GM13977 (cell line): ENCODE measurements around the gene NTMT2.

Experiments used
- DNase-seq: peaks from one replicate; pipeline ENCODE4 v3.0.0; 2012; ENCODE audit warnings: low spot score
- in situ Hi-C: fragments of 300-500 bp; cut with MboI; formaldehyde crosslinking; loops from one replicate; pipeline ENCODE4 v1.12.0; 2022; ENCODE audit warnings: low sequenced_read_pairs, low pct_unique_long_range_greater_than_20kb, mixed read lengths, inconsistent platforms; ENCODE audit not compliant: unreplicated experiment
- TF ChIP-seq, protein P1 (sequence below): IDR thresholded peaks from 2 replicates; pipeline ENCODE4 v1.5.1; 2012; ENCODE audit warnings: mild to moderate bottlenecking, control low read depth; ENCODE audit not compliant: insufficient read depth; ENCODE audit errors: extremely low read depth, missing control alignments

NTMT2 gene

DNA sequence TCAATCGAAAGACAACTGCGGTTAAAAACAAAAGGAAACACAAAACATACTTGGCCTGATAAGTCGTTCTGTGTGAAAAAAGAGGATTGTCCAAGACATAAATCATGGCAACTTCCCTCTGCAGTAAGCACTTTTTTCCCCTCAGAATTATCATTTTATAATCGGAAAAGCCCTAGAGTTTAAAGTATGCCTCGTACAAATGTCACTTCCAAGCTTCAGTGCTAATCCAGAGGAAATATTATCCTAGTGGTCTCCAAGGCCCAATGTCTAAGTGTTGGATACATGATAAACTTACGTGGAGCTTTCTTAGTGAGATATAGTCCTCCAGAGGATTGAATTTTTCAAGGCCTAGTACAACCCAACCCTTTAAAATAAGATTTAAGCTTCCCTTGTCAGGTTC lies 11.2 kb upstream of the NTMT2 start:
- TF ChIP-seq, protein P1, sequence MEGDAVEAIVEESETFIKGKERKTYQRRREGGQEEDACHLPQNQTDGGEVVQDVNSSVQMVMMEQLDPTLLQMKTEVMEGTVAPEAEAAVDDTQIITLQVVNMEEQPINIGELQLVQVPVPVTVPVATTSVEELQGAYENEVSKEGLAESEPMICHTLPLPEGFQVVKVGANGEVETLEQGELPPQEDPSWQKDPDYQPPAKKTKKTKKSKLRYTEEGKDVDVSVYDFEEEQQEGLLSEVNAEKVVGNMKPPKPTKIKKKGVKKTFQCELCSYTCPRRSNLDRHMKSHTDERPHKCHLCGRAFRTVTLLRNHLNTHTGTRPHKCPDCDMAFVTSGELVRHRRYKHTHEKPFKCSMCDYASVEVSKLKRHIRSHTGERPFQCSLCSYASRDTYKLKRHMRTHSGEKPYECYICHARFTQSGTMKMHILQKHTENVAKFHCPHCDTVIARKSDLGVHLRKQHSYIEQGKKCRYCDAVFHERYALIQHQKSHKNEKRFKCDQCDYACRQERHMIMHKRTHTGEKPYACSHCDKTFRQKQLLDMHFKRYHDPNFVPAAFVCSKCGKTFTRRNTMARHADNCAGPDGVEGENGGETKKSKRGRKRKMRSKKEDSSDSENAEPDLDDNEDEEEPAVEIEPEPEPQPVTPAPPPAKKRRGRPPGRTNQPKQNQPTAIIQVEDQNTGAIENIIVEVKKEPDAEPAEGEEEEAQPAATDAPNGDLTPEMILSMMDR, result no peak
- in situ Hi-C loops, result no loop called here
- DNase-seq, result no peak

DNA sequence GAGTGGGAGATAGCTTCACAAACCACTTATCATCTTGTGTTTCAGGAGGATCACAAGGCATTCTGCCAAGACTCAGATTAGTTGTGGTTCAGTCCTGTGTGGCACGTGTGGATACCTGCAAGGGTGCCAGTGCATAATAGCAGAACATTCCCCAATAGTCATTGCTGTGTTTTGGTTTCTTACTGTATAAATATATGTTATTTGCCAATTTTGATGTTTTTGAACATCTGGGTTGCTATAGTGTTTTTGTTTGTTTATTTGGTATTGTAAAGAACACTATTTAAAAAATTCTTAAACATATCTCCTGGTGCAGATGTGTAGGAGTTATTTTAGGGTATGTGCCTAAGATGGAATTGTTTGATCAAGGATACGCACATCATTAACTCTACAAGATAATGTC lies 5.4 kb upstream of the NTMT2 start:
- TF ChIP-seq, protein P1, result no peak
- in situ Hi-C loops, result no loop called here
- DNase-seq, result no peak

DNA sequence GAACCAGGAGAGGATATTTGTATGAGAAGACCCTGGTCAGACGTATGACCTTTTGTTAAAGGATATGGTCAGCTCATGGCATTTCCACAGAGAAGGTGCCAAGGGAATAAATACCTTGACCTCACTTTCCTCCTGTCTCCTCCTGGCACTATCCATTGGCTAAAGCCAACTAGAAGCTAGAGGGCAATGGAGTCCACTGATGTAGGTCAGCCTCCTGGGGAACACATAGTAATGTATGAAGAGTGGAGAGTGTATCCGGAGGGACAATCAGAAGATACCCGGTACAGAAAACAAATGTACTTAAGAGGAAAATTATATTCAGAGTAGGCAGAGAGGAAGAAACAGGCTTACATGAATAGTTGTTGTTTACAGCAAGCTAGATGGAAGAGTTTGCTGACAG lies 698 bp upstream of the NTMT2 start:
- no peak for DNase-seq
- TF ChIP-seq, protein P1, result no peak
- in situ Hi-C loops, result no loop called here

DNA sequence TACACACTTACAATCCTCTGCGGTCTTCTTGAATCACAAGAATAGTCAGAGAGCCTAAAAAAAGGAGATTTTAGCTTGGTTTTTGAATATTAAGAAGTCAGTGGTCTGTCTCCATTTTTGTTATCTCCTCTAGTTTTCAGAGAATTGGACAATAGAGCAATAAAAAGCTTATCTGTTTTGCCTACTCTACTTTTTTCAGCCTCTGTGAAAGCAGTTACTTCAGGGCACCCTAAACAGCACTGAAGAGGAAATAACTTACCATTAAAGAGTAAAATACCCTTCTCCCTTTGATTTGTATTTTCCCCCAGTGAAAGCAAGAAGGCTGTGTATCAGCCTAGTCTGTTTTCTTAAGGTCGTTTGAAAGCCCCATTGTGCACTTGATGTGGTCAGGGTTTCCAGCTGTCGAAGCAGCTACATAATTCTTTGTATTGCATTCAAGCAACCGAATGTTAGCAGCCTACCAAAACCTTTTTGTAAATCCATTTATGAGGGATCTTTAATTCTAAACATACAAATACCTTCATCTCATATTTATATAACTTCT lies 1.0 kb downstream of the NTMT2 start:
- in situ Hi-C loops, result no loop called here
- TF ChIP-seq, protein P1, result no peak
- DNase-seq, result no peak

DNA sequence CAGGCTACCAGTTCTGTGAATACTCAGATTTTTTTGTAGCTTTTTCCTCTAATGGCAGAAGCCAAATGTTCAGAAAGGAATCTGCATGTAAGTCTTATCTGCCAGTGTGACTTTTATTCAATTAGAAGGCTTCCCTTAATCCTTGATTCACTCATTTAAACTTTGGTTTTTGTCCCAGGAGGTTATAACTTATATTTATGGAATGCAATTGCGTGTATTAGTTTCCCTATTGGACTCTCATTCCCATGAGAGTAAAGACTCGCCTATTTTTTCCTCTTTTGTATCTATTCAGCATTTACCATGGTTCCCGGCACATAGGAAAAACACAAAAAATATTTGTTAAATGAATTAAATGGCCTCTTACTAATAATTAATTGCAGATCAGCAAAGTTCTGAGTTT lies 3.5 kb downstream of the NTMT2 start:
- no peak for DNase-seq

DNA sequence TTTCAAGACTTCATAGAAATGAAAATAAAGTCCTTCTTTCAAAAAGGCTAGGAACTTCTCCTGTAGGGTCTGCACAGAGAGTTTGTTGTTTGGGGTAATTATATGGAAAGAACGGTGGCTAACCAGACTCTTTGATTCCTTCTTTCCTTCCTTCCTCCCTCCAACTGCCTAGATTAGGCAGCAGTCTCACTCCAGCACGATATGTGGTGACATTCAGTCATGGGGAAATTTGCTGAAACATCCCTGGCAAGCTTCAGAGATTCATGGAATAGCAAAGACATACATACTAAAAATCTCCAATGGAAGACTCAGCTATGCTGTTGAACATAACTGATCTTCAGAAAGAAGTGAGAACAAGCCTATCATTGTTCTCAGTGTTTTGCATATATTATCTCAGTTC lies 4.3 kb downstream of the NTMT2 start:
- DNase-seq, result no peak
- in situ Hi-C loops, result no loop called here
- TF ChIP-seq, protein P1, result no peak

More for the DNA sequence above, 3.5 kb downstream of the NTMT2 start:
- in situ Hi-C loops, result no loop called here
- TF ChIP-seq, protein P1, result no peak

DNA sequence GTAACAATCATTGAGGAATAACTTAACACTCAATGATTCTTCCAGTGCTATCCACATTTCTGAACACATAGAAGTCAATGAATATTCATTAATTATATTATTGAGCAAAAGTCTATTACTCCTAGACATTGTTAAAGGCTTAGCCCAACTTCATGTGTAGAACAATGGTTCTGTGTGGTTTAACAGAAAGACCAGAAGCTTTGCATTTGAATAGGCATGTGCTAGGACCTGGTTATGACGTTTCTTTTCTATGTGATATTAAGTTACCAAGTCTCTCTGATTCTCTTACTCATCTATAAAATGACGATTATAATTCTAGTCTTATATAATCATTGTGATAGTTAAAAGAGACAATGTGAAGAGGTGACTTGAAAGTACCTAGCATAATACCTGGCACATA lies 5.2 kb downstream of the NTMT2 start:
- in situ Hi-C loops, result no loop called here
- no peak for DNase-seq
- TF ChIP-seq, protein P1, result no peak
